ENCODE measurements around the gene KRT222.

DNA sequence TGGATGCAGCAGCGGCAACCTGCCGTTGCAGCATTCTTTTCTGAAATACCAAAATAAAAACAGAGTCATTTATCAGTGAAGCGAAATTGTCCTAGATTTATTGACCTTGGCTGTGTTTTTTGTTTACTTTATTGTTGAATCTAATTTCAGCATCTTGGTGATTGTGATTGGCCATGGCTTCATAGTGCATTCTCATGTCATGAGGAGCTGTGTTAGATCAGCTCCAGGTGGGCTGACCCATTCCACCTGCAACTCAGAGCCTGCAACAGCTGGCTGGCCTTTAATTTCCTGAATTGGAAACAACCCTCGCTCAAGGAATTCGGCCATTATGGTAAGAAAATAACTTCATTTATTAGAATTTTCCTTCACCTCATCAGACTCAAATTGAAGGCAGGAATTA, 22.1 kb upstream of the KRT222 start:
- TF ChIP-seq POLR2A (IDR thresholded peaks at IDR 0.05) (no peak), POLR2AphosphoS5 (IDR thresholded peaks at IDR 0.05) (no peak)
- TF ChIP-seq, protein P1, sequence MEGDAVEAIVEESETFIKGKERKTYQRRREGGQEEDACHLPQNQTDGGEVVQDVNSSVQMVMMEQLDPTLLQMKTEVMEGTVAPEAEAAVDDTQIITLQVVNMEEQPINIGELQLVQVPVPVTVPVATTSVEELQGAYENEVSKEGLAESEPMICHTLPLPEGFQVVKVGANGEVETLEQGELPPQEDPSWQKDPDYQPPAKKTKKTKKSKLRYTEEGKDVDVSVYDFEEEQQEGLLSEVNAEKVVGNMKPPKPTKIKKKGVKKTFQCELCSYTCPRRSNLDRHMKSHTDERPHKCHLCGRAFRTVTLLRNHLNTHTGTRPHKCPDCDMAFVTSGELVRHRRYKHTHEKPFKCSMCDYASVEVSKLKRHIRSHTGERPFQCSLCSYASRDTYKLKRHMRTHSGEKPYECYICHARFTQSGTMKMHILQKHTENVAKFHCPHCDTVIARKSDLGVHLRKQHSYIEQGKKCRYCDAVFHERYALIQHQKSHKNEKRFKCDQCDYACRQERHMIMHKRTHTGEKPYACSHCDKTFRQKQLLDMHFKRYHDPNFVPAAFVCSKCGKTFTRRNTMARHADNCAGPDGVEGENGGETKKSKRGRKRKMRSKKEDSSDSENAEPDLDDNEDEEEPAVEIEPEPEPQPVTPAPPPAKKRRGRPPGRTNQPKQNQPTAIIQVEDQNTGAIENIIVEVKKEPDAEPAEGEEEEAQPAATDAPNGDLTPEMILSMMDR (IDR thresholded peaks at IDR 0.05), result no peak

Data from suprapubic skin (tissue), 4 donors.